Mesenteric fat pad (tissue), 1 donor: ENCODE results near the gene OR2A7. TPM values are rescaled to one million over a fixed set of nuclear protein-coding genes. Genes with fewer than 3 reads are reported as not detected.
"Not testable (repeated sequence)": the region's sequence is repeated elsewhere in the genome, so short reads cannot be mapped to it uniquely, and the experiment has no call there.

ENCODE experiments used
- DNase-seq: peaks from one replicate; pipeline ENCODE4 v3.0.0-alpha.2; 2020; ENCODE audit warnings: low spot score
- long read RNA-seq: library from polyadenylated mRNA; unstranded; transcript quantifications from one replicate; pipeline ENCODE4 v2.0.0, GENCODE V29; 2020
- total RNA-seq: library from RNA; stranded (reverse); fragmentation: NEBNext Ultra II Directional; extraction: Animal tissue kit (Norgen Biotek cat#: 25700); gene quantifications from one replicate; pipeline ENCODE4 v1.2.1, GENCODE V29; 2021
- donor health status: DM: yes; HTN: yes; CAD: no.

The OR2A7 gene
- 3.8 TPM for total RNA-seq
- long read RNA-seq = 0 reads

GRCh38 chr7:144264692-144265091 is at the start of gene OR2A7:
Gene OR2A7 (minus strand): TSS chr7:144264792. CDS start chr7:144259628, 5,164 bp downstream.
- DNase-seq = not testable (repeated sequence)

- DNase-seq = not testable (repeated sequence)
Measured at GRCh38 chr7:144311872-144312469, 47.4 kb upstream of the OR2A7 start, which contains the start of gene OR2A1. Gene OR2A1 (plus strand): TSS chr7:144312419. CDS start chr7:144318125, 5,706 bp downstream.

GRCh38 chr7:144311218-144311617 is 46.6 kb upstream of the OR2A7 start:
- DNase-seq = not testable (repeated sequence)

GRCh38 chr7:144309702-144310101 is 45.1 kb upstream of the OR2A7 start:
- DNase-seq = not testable (repeated sequence)

- DNase-seq = not testable (repeated sequence)
Measured at GRCh38 chr7:144305156-144305555, 40.6 kb upstream of the OR2A7 start.

GRCh38 chr7:144303607-144304006 is 39.0 kb upstream of the OR2A7 start:
- DNase-seq = not testable (repeated sequence)

- DNase-seq = not testable (repeated sequence)
Measured at GRCh38 chr7:144302578-144303303, 38.1 kb upstream of the OR2A7 start.

- DNase-seq = not testable (repeated sequence)
Measured at GRCh38 chr7:144293794-144294499, 29.4 kb upstream of the OR2A7 start.

- DNase-seq = peak; percentile 47
Measured at GRCh38 chr7:144292384-144293161, 28.0 kb upstream of the OR2A7 start.

GRCh38 chr7:144291607-144292006 is 27.0 kb upstream of the OR2A7 start:
- not testable (repeated sequence) for DNase-seq

GRCh38 chr7:144287171-144287784 is 22.7 kb upstream of the OR2A7 start:
- not testable (repeated sequence) for DNase-seq

- DNase-seq = not testable (repeated sequence)
Measured at GRCh38 chr7:144283716-144284115, 19.1 kb upstream of the OR2A7 start.

- not testable (repeated sequence) for DNase-seq
Measured at GRCh38 chr7:144282490-144282889, 17.9 kb upstream of the OR2A7 start.

GRCh38 chr7:144281981-144282380 is 17.4 kb upstream of the OR2A7 start:
- not testable (repeated sequence) for DNase-seq

- DNase-seq = not testable (repeated sequence)
Measured at GRCh38 chr7:144280010-144280409, 15.4 kb upstream of the OR2A7 start.

GRCh38 chr7:144275281-144275680 is 10.7 kb upstream of the OR2A7 start:
- DNase-seq = not testable (repeated sequence)

- DNase-seq = not testable (repeated sequence)
Measured at GRCh38 chr7:144269188-144269587, 4.6 kb upstream of the OR2A7 start, which contains the start of gene CTAGE8. Gene CTAGE8 (minus strand): TSS chr7:144269288. CDS start chr7:144269250, 38 bp downstream.

GRCh38 chr7:144262128-144262527 is 2.5 kb downstream of the OR2A7 start:
- not testable (repeated sequence) for DNase-seq

- not testable (repeated sequence) for DNase-seq
Measured at GRCh38 chr7:144259067-144259466, 5.5 kb downstream of the OR2A7 start.

GRCh38 chr7:144256112-144256511 is 8.5 kb downstream of the OR2A7 start:
- no peak for DNase-seq
